Pancreas (tissue), 10 donors: ENCODE results near the gene ARPC4. TPM values are rescaled to one million over a fixed set of nuclear protein-coding genes. Genes with fewer than 3 reads are reported as not detected.
"Not testable (repeated sequence)": the region's sequence is repeated elsewhere in the genome, so short reads cannot be mapped to it uniquely, and the experiment has no call there.

Experiments used
- ATAC-seq, 4 donors: fragments of 200-7000 bp; cut with Tn5 transposase; one replicate each; pipeline versions ENCODE4 v1.8.0 to v1.9.1; 2020; ENCODE audit warnings: mild to moderate bottlenecking in 4 of 4, moderate library complexity in 4 of 4
- DNase-seq, 6 donors: peaks; one replicate each; pipeline ENCODE4 v3.0.0-alpha.2; 2020
- FAIRE-seq: peaks from 2 replicates; lab custom pipeline; 2012; peaks lifted over from hg19 to GRCh38; lab: Jason Lieb, UNC
- H3K27ac ChIP-seq, 4 donors: fragments of 200-600 bp; sonication (generic); 1 replicate in 3 of 4; 2 replicates in 1 of 4; pipeline versions ENCODE4 v1.5.0 to v1.8.0; 2020
- H3K27me3 ChIP-seq, 4 donors: fragments of 200-600 bp; one replicate each; pipeline ENCODE4 v1.8.0; 2021
- H3K36me3 ChIP-seq, 3 donors: fragments of 200-600 bp; sonication (generic) in 1 of 3; one replicate each; pipeline versions ENCODE4 v1.5.0 to v1.8.0; 2020 to 2021
- H3K4me1 ChIP-seq, 3 donors: fragments of 200-600 bp; one replicate each; pipeline ENCODE4 v1.8.0; 2021
- H3K4me3 ChIP-seq, 4 donors: fragments of 200-600 bp; sonication (generic) in 2 of 4; one replicate each; pipeline versions ENCODE4 v1.5.0 to v1.8.0; 2020 to 2021
- H3K9me3 ChIP-seq, 4 donors: fragments of 200-600 bp; one replicate each; pipeline ENCODE4 v1.8.0; 2021
- CTCF ChIP-seq, 4 donors: fragments of 200-600 bp; sonication (generic) in 3 of 4; IDR thresholded peaks; one replicate each; pipeline versions ENCODE4 v1.5.0 to v1.8.0; 2021; ENCODE audit warnings: antibody characterized with exemption in 4 of 4
- WGBS, 2 donors: extraction: QIAGEN DNeasy Blood & Tissue Kit; methylation state at CpG; one replicate each; pipeline ENCODE4 v1.1.7; 2013; 5-methylcytosine and 5-hydroxymethylcytosine counted together
- intact Hi-C, 3 donors: fragments of 100-400 bp; cut with DNase I; formaldehyde crosslinking; loops; one replicate each; pipeline versions ENCODE4 v1.11.1 to v1.14.2; 2022
- polyA plus RNA-seq, 2 donors: library from polyadenylated mRNA; stranded (reverse); fragments of 200-250 nt; gene quantifications; one replicate each; pipeline ENCODE4 v1.2.3, GENCODE V29; 2013
- total RNA-seq, 6 donors: library from RNA; stranded (reverse); fragmentation: NEBNext Ultra II Directional in 4 of 6; extraction: Animal tissue kit (Norgen Biotek cat#: 25700) in 4 of 6; gene quantifications; one replicate each; pipeline versions ENCODE4 v1.2.1 to v1.2.4, GENCODE V29; 2021 to 2023
- donor health status: healthy with polysubstance abuse.
- donor health status: DM: no; HTN: no; CAD: no; lungs with moderate emphysema.
- donor health status: DM: no; HTN: no; CAD: no.
- donor health status: control.
- donor health status: control.
- donor health status: Bipolar disorder and iron deficiency.
- donor health status: DM: yes; HTN: yes; CAD: no.
- donor health status: DM: no; HTN: no; CAD: no.
- donor health status: DM: no; HTN: no; CAD: no.
- donor health status: DM: yes; HTN: yes; CAD: no.

Gene ARPC4
- total and polyA plus RNA-seq, 8 donors = 35.0 to 72.6 (median 46.8) TPM

- no peaks in the 10 kb centered on the region for H3K9me3 ChIP-seq
- no peak for DNase-seq
- ATAC-seq = no peak
- FAIRE-seq = no peak
- no peaks in the 10 kb centered on the region for H3K27me3 ChIP-seq
- H3K27ac ChIP-seq = no peak overlapping the region
- intact Hi-C loops = no loop called here
- WGBS, 2 donors = 74 to 94% methylated on average over 6 of the region's 6 CpGs
- no peaks in the 10 kb centered on the region for H3K4me1 ChIP-seq
- no peak for TF ChIP-seq CTCF (IDR thresholded peaks at IDR 0.05)
- H3K36me3 ChIP-seq = no peaks in the 10 kb centered on the region
- no peak overlapping the region for H3K4me3 ChIP-seq
Observed at GRCh38 chr3:9852528-9852927, 59.6 kb downstream of the ARPC4 start.

GRCh38 chr3:9854291-9854940 lies 61.5 kb downstream of the ARPC4 start:
- intact Hi-C loops, FAIRE-seq, H3K27me3 ChIP-seq, H3K9me3 ChIP-seq, ATAC-seq, H3K36me3 ChIP-seq, H3K4me3 ChIP-seq, DNase-seq, H3K27ac ChIP-seq, H3K4me1 ChIP-seq: not testable (repeated sequence)
- 67 to 71% methylated on average over 11 of the region's 11 CpGs for WGBS, 2 donors

- no peaks in the 10 kb centered on the region for H3K9me3 ChIP-seq
- no peak overlapping the region for H3K4me3 ChIP-seq
- H3K27me3 ChIP-seq = no peaks in the 10 kb centered on the region
- no peak overlapping the region for H3K27ac ChIP-seq
- H3K4me1 ChIP-seq = no peaks in the 10 kb centered on the region
- FAIRE-seq (no peak), DNase-seq (no peak), ATAC-seq (no peak)
- no peaks in the 10 kb centered on the region for H3K36me3 ChIP-seq
- no peak for TF ChIP-seq CTCF (IDR thresholded peaks at IDR 0.05)
- intact Hi-C loops = no loop called here
- whole genome bisulfite sequencing, 2 donors = 87 to 97% methylated on average over 3 of the region's 3 CpGs
Observed at GRCh38 chr3:9855594-9855993, 62.7 kb downstream of the ARPC4 start.

Other genes starting within 250 kb of the ARPC4 start
- 1 to 10 TPM in 3 of 6 donors, under 1 TPM in 3; 0.35 to 2.8 (median 0.96) TPM for gene LHFPL4, start 239.3 kb upstream of the ARPC4 start, total RNA-seq
- gene LHFPL4, start 239.3 kb upstream of the ARPC4 start, polyA plus RNA-seq = 1 to 10 TPM in 1 of 2 donors, under 1 TPM in 1; 0.99 to 3.9 TPM
- 10 to 100 TPM; 11.5 to 20.8 (median 13.0) TPM for gene MTMR14, start 143.6 kb upstream of the ARPC4 start, total RNA-seq
- gene MTMR14, start 143.6 kb upstream of the ARPC4 start, polyA plus RNA-seq = 10 to 100 TPM; 14.0 to 20.6 TPM
- gene CPNE9, start 89.2 kb upstream of the ARPC4 start, total RNA-seq = under 1 TPM in 3 of 6 donors, not detected in 3; 0.12 to 0.19 (median 0.12) TPM
- gene CPNE9, start 89.2 kb upstream of the ARPC4 start, polyA plus RNA-seq = under 1 TPM; 0.19 to 0.85 TPM
- gene BRPF1, start 61.3 kb upstream of the ARPC4 start, total RNA-seq = 10 to 100 TPM in 1 of 6 donors, 1 to 10 TPM in 5; 7.0 to 10.8 (median 8.4) TPM
- gene BRPF1, start 61.3 kb upstream of the ARPC4 start, polyA plus RNA-seq = 10 to 100 TPM in 1 of 2 donors, 1 to 10 TPM in 1; 5.8 to 10.4 TPM
- 10 to 100 TPM in 1 of 6 donors, 1 to 10 TPM in 5; 5.9 to 13.9 (median 7.8) TPM for gene OGG1, start 43.1 kb upstream of the ARPC4 start, total RNA-seq
- gene OGG1, start 43.1 kb upstream of the ARPC4 start, polyA plus RNA-seq = 10 to 100 TPM; 11.2 to 12.7 TPM
- gene CAMK1, start 23.1 kb upstream of the ARPC4 start, total RNA-seq = 10 to 100 TPM in 1 of 6 donors, 1 to 10 TPM in 5; 2.0 to 12.8 (median 4.4) TPM
- gene CAMK1, start 23.1 kb upstream of the ARPC4 start, polyA plus RNA-seq = 10 to 100 TPM; 20.5 to 23.7 TPM
- gene TADA3, start 609 bp upstream of the ARPC4 start, total RNA-seq = 10 to 100 TPM; 13.2 to 28.0 (median 18.4) TPM
- 10 to 100 TPM; 22.0 to 29.1 TPM for gene TADA3, start 609 bp upstream of the ARPC4 start, polyA plus RNA-seq
- 10 to 100 TPM in 5 of 6 donors, 1 to 10 TPM in 1; 9.2 to 30.8 (median 17.5) TPM for gene TTLL3, start 17.2 kb downstream of the ARPC4 start, total RNA-seq
- 100 to 1,000 TPM in 1 of 2 donors, 10 to 100 TPM in 1; 77.6 to 104 TPM for gene TTLL3, start 17.2 kb downstream of the ARPC4 start, polyA plus RNA-seq
- gene RPUSD3, start 50.9 kb downstream of the ARPC4 start, total RNA-seq = 10 to 100 TPM; 12.4 to 19.1 (median 14.5) TPM
- 10 to 100 TPM; 20.4 to 20.6 TPM for gene RPUSD3, start 50.9 kb downstream of the ARPC4 start, polyA plus RNA-seq
- gene CIDEC, start 87.2 kb downstream of the ARPC4 start, total RNA-seq = 10 to 100 TPM in 1 of 6 donors, 1 to 10 TPM in 1, under 1 TPM in 3, not detected in 1; 0.16 to 11.5 (median 0.87) TPM
- 10 to 100 TPM in 1 of 2 donors, 1 to 10 TPM in 1; 1.1 to 10.9 TPM for gene CIDEC, start 87.2 kb downstream of the ARPC4 start, polyA plus RNA-seq
- gene JAGN1, start 97.5 kb downstream of the ARPC4 start, total RNA-seq = 10 to 100 TPM; 16.3 to 24.5 (median 19.6) TPM
- gene JAGN1, start 97.5 kb downstream of the ARPC4 start, polyA plus RNA-seq = 10 to 100 TPM; 25.9 to 27.1 TPM
- gene IL17RE, start 109.8 kb downstream of the ARPC4 start, total RNA-seq = 10 to 100 TPM in 3 of 6 donors, 1 to 10 TPM in 3; 6.4 to 14.1 (median 9.4) TPM
- gene IL17RE, start 109.8 kb downstream of the ARPC4 start, polyA plus RNA-seq = 10 to 100 TPM in 1 of 2 donors, 1 to 10 TPM in 1; 8.0 to 15.6 TPM
- gene IL17RC, start 124.0 kb downstream of the ARPC4 start, total RNA-seq = 10 to 100 TPM; 11.9 to 19.8 (median 13.2) TPM
- gene IL17RC, start 124.0 kb downstream of the ARPC4 start, polyA plus RNA-seq = 10 to 100 TPM; 51.6 to 55.7 TPM
- gene CRELD1, start 140.8 kb downstream of the ARPC4 start, total RNA-seq = 10 to 100 TPM; 11.3 to 36.6 (median 13.2) TPM
- gene CRELD1, start 140.8 kb downstream of the ARPC4 start, polyA plus RNA-seq = 10 to 100 TPM; 34.3 to 45.9 TPM
- gene PRRT3, start 159.3 kb downstream of the ARPC4 start, total RNA-seq = 1 to 10 TPM; 1.2 to 2.1 (median 1.9) TPM
- 1 to 10 TPM; 2.5 to 5.1 TPM for gene PRRT3, start 159.3 kb downstream of the ARPC4 start, polyA plus RNA-seq
- gene EMC3, start 193.8 kb downstream of the ARPC4 start, total RNA-seq = 10 to 100 TPM; 25.8 to 32.1 (median 29.6) TPM
- 10 to 100 TPM in 1 of 2 donors, 1 to 10 TPM in 1; 9.8 to 35.2 TPM for gene EMC3, start 193.8 kb downstream of the ARPC4 start, polyA plus RNA-seq
- 1 to 10 TPM; 1.7 to 3.7 (median 2.0) TPM for gene FANCD2, start 233.4 kb downstream of the ARPC4 start, total RNA-seq
- 1 to 10 TPM; 2.1 to 2.6 TPM for gene FANCD2, start 233.4 kb downstream of the ARPC4 start, polyA plus RNA-seq